Measurements from ENCODE around the gene SUGP1. TPM values are rescaled to one million over a fixed set of nuclear protein-coding genes. Genes with fewer than 3 reads are reported as not detected.

Gene SUGP1
- total RNA-seq, 1 donor from 2014 or later = 44.7 TPM

DNA sequence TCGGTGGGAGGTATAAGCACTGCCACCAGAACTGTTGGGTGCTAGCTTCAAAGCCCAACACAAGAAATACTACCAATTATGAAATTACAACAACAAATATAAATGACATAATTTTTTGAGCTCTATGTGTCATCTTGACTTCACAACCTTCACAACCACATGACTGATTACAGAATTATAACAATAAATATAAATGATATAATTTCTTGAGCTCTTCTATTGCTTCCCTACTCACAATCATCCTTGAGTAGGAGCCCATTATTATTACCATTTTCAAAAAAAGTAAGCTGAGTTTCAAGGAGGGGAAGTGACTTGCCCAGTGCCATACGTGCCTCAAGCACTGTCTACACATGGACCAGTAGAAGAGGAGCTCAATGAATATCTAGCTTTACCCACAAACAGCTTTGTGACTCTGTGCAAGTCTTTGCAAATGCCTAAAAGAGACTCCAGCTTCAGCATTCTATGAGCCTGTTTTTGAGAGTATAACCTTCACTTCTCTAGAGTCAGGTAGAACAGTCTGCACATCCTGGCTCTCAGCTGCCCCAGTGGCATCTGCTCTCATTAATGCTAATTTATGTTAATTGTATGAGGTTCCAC, 86.0 kb downstream of the SUGP1 start:
- Histone ChIP-seq H3K27ac (replicated peaks) (no peak overlapping the region), H3K27me3 (ENCODE audit: low read depth) (peaks cover 35% of the 10 kb centered on the region), H3K36me3 (no peaks in the 10 kb centered on the region), H3K4me1 (no peaks in the 10 kb centered on the region), H3K4me3 (no peak overlapping the region), H3K9me3 (replicated peaks) (peaks cover 35% of the 10 kb centered on the region)
- no peak for DNase-seq
- TF ChIP-seq, protein P1, sequence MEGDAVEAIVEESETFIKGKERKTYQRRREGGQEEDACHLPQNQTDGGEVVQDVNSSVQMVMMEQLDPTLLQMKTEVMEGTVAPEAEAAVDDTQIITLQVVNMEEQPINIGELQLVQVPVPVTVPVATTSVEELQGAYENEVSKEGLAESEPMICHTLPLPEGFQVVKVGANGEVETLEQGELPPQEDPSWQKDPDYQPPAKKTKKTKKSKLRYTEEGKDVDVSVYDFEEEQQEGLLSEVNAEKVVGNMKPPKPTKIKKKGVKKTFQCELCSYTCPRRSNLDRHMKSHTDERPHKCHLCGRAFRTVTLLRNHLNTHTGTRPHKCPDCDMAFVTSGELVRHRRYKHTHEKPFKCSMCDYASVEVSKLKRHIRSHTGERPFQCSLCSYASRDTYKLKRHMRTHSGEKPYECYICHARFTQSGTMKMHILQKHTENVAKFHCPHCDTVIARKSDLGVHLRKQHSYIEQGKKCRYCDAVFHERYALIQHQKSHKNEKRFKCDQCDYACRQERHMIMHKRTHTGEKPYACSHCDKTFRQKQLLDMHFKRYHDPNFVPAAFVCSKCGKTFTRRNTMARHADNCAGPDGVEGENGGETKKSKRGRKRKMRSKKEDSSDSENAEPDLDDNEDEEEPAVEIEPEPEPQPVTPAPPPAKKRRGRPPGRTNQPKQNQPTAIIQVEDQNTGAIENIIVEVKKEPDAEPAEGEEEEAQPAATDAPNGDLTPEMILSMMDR (IDR thresholded peaks at IDR 0.05; ENCODE audit: borderline replicate concordance) = no peak
- intact Hi-C loops (cut with micrococcal nuclease) = no loop called here

DNA sequence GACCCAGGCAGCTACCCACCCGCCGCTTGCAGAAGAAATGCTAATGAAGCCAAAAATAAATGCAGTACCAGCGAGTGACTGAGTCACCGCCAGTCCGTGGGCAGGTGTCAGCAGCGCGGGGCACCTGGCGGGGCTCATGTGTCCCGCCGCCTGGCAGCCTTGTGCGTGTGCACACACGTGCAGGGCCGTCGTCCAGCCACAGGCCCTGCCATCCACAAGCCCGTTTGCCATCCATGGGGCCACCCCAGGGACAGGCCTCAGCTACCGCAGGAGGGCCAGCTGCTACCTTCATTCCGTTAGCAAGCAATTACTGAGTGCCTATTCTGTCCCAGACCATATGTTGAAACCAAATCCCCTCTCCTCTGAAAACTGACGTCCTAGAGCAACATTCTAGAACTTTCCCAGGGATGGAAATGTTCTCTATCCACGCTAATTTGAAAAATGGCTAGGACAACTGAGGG, 88.0 kb downstream of the SUGP1 start:
- Histone ChIP-seq H3K27me3 (ENCODE audit: low read depth) (peaks cover 33% of the 10 kb centered on the region), H3K4me3 (no peak overlapping the region), H3K27ac (replicated peaks) (no peak overlapping the region), H3K4me1 (no peaks in the 10 kb centered on the region), H3K36me3 (no peaks in the 10 kb centered on the region), H3K9me3 (replicated peaks) (peaks cover 35% of the 10 kb centered on the region)
- no peak for DNase-seq
- intact Hi-C loops (cut with micrococcal nuclease) = no loop called here
- TF ChIP-seq, protein P1 (IDR thresholded peaks at IDR 0.05; ENCODE audit: borderline replicate concordance) = no peak

GRCh38 chr19:19230999-19231398, 89.3 kb downstream of the SUGP1 start:
- no peak overlapping the region for H3K27ac ChIP-seq (replicated peaks)
- TF ChIP-seq, protein P1 (IDR thresholded peaks at IDR 0.05; ENCODE audit: borderline replicate concordance) = no peak
- peaks cover 45% of the 10 kb centered on the region for H3K27me3 ChIP-seq (ENCODE audit: low read depth)
- intact Hi-C loops (cut with micrococcal nuclease) = no loop called here
- H3K9me3 ChIP-seq (replicated peaks) = peaks cover 29% of the 10 kb centered on the region
- H3K4me1 ChIP-seq = no peaks in the 10 kb centered on the region
- H3K36me3 ChIP-seq = no peaks in the 10 kb centered on the region
- DNase-seq = no peak
- H3K4me3 ChIP-seq = no peak overlapping the region

DNA sequence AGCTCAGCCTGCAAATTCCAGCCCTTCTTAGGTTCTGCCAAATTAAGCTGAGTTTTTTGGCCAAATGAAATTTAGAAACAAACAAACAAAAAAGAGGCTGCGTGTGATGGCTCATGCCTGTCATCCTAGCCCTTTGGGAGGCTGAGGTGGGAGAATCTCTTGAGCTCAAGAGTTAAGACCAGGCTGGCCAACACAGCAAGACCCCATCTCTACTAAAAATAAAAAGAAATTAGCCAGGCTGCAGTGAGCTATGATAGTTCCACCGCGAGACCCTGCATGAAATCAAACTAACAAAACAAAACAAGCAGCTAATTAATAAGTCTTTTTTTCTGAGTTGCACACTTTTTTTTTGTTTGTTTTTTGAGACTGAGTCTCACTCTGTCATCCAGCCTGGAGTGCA, 90.6 kb downstream of the SUGP1 start:
- peaks cover 16% of the 10 kb centered on the region for H3K9me3 ChIP-seq (replicated peaks)
- H3K27ac ChIP-seq (replicated peaks) = no peak overlapping the region
- TF ChIP-seq, protein P1 (IDR thresholded peaks at IDR 0.05; ENCODE audit: borderline replicate concordance) = no peak
- DNase-seq = no peak
- H3K36me3 ChIP-seq = no peaks in the 10 kb centered on the region
- H3K4me1 ChIP-seq = peaks cover 8% of the 10 kb centered on the region
- H3K4me3 ChIP-seq = no peak overlapping the region
- H3K27me3 ChIP-seq (ENCODE audit: low read depth) = peaks cover 55% of the 10 kb centered on the region
- intact Hi-C loops (cut with micrococcal nuclease) = no loop called here

DNA sequence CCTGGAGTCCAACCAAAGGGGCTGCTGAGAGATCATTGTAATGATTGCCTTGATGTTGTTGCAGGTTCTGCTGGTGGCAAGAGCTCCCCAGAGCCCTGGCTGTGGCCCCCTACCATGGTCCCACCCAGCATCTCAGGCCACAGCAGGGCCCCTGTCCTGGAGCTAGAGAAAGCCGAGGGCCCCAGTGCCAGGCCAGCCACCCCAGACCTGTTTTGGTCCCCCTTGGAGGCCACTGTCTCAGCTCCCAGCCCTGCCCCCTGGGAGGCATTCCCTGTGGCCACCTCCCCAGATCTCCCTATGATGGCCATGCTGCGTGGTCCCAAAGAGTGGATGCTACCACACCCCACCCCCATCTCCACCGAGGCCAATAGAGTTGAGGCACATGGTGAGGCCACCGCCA, 93.1 kb downstream of the SUGP1 start:
- no peaks in the 10 kb centered on the region for H3K36me3 ChIP-seq
- DNase-seq = no peak
- intact Hi-C loops (cut with micrococcal nuclease) = no loop called here
- peaks cover 9% of the 10 kb centered on the region for H3K4me1 ChIP-seq
- H3K27ac ChIP-seq (replicated peaks) = no peak overlapping the region
- TF ChIP-seq, protein P1 (IDR thresholded peaks at IDR 0.05; ENCODE audit: borderline replicate concordance) = no peak
- H3K4me3 ChIP-seq = no peak overlapping the region
- H3K27me3 ChIP-seq (ENCODE audit: low read depth) = peaks cover 78% of the 10 kb centered on the region
- H3K9me3 ChIP-seq (replicated peaks) = no peaks in the 10 kb centered on the region
